HG02885 (cell line): ENCODE measurements around the gene PRRT3.
"Not testable (repeated sequence)": the region's sequence is repeated elsewhere in the genome, so short reads cannot be mapped to it uniquely, and the experiment has no call there.

Source experiments
- ATAC-seq: cut with Tn5 transposase; IDR thresholded peaks from one replicate; pipeline ENCODE4 v1.9.1; 2021; ENCODE audit warnings: mild to moderate bottlenecking; ENCODE audit not compliant: unreplicated experiment, poor library complexity

The PRRT3 gene

DNA sequence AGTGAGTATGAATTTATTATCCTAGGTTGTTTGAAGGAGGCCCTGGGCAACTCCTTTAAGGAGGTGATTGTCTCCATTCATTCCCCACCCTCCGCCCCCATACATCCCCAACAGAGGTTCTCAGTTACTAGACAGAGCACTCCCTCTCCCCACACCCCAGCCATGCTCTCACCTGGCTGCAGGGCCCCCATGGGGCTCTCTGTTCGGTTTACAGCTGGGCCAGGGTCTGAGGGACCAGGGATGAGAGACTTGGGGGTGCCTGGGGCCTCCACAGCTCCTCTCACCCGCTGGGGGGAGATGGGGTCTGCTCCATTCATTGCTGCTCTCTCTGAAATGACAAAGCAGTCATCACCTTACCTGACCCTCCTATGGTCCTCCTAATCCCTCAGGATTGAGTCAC is 3.6 kb downstream of the PRRT3 start:
- no peak for ATAC-seq

DNA sequence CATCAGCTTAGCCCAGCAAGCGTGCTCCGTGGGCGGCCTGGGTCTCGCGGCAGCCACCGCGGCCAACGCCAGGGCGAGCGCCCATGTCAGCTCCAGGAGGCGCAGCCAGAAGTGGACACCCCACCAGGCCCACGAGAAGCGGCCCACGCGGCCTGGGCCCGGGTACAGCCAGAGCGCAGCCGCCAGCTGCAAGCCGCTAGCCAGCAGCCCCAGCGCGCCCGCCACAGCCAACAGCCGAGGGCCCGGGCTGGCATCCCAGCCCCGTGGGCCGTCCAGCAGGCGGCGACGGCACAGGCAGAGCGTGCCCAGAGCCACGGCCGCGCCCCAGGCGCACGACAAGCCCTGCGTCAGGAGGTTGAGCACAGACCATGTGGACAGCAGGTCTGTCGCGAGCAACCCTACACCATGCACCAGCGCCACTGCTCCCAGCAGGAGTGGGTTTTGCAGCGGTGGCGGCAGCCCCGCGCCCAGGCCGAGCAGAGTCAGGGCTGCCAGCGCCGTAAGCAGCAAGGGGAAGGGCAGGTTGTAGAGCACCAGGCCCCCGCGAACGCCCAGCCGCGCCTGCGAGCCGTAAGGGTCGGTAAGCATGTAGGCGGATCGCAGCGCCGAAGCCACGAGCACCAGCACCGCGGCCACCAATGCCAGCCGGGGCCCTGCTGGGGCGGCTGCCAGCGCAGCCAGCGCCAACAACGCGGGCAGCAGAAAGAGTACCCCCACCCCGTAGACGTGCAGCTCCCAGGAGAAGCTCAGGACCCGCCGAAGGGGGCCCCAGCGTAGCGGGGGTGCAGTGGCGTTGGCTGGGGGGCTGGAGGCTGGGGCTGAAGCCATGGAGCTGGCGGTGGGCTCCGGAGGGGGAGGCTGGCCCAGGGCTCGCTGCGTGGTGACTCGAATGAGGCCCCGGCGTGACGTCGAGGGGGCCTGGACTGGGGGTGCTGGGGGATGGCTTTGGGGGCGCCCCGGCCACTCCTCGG is 4.9 kb downstream of the PRRT3 start:
- no peak for ATAC-seq

DNA sequence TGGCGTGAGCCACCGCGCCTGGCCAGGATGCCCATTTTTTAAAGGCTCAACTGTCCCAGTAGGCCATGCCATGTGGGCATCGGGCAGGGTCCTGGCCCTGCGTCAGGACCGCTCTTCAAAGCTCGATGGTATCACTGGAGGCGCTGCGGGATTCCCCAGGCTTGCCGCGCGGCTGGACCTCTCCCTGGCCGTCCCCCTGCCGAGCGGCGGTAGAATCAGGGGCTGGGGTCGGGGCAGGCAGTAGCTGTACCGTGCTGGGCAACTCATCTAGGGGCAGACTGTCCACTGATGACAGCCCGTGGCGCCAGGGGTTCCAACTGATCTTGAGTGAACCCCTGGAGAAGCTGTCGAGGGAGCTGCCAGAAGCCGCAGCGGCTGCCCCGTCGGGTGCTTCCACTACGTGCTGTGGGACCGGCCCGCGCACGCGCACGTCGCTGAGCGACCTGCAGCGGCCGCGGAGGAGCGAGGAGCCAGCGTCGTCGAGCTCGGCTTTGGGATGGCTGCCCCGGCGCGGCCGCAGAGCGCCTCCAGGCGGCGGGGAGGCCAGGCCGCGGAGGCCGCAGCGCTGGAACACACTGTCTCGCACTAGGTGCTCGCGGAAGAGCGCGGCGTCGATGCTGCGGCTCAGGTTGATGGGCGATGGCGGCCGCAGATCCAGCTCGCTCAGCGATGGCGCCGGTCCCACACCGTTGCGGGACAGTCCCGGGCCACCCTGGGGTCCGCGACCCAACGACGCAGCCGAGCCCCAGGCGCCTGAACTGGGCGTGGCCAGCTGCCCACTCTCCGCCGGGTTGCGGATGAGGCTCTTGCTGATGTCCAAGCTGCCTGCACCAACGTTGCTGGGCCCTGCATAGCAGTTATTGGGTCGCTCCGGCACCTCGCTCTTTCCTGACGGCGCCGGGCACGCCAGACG is 5.8 kb downstream of the PRRT3 start:
- ATAC-seq, result peak; percentile 67

DNA sequence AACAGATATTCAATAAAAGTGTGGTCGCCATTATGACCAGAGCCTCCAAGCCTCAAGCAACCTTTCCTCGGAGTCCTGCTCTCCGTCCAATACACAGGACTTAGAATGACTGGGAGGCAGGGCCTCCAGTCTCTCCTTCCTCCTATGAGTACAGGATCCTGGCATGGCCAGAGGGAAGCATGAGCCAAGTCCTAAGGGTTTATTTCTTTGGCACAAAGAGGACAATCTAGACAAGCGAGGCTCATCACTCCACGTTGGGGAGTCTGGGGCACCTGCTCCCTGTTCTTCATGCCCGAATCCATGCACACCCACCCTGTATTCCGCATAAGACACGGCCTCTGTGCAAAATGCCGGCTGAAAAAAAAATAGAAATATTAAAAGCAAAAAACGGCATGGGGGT is 6.8 kb downstream of the PRRT3 start:
- no peak for ATAC-seq

DNA sequence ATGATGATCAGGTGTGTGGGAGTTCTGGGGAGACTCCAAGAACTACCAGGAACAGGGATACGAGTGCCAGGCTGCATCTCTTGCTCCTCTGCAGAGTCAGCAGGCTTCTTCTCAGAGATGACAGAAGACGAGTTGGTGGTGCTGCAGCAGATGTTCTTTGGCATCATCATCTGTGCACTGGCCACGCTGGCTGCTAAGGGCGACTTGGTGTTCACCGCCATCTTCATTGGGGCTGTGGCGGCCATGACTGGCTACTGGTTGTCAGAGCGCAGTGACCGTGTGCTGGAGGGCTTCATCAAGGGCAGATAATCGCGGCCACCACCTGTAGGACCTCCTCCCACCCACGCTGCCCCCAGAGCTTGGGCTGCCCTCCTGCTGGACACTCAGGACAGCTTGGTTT is 7.9 kb downstream of the PRRT3 start:
- no peak for ATAC-seq

DNA sequence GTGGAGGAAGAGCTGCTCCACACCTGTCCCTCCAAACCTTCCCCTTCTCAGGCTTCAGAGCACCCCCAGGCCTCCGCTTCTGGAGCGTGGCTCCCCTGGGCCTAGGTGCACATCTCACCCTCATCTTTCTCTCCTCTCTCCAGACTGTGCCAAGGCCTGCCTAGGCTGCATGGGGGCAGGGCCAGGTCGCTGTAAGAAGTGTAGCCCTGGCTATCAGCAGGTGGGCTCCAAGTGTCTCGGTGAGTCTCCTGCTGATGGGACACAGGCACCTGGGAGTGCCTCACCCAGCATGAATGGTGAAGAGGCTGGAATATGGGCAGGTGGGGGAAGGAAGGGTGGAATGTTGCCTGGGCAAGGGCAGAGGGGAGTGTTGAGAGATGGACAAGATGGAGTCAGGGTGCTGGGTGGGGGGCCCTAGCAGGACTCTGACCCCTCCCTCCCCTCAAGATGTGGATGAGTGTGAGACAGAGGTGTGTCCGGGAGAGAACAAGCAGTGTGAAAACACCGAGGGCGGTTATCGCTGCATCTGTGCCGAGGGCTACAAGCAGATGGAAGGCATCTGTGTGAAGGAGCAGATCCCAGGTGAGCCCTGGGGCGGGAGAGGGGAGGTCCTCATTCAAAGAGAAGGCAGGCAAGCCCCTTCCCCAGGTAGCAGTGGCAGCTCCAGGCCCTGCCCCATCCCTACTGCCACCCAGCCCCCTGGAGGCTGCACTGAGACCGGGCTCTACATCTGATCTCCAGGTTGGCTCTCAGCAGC is 9.1 kb downstream of the PRRT3 start:
- ATAC-seq, result no peak

DNA sequence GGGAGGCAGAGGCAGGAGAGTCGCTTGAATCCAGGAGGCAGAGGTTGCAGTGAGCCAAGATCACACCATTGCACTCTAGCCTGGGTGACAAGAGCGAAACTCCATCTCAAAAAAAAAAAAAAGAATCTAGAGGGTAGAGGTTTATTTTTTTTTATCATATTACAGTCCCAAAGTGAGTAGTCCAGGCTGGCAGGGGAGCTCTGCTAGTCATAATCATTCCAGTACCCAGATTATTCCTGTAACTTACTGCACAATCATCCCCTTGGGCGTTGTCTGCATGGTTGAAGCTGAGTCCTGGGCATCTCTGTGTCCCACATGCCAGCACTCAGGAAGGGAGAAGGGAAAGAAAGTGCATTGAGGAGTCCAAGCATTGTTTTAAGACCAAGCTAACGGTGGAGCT is 10.0 kb downstream of the PRRT3 start:
- no peak for ATAC-seq

DNA sequence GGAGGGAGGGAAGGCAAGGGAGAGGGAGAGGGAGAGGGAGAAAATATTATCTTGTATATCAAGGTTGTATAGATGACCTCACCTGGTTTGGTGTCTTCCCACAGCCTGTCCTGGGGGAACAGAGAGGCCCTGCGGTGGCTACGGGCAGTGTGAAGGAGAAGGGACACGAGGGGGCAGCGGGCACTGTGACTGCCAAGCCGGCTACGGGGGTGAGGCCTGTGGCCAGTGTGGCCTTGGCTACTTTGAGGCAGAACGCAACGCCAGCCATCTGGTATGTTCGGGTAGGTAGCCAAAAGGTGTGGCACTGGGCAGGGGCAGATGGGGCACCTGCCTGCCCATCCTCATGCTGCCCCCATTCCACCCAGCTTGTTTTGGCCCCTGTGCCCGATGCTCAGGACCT is 11.5 kb downstream of the PRRT3 start:
- no peak for ATAC-seq

DNA sequence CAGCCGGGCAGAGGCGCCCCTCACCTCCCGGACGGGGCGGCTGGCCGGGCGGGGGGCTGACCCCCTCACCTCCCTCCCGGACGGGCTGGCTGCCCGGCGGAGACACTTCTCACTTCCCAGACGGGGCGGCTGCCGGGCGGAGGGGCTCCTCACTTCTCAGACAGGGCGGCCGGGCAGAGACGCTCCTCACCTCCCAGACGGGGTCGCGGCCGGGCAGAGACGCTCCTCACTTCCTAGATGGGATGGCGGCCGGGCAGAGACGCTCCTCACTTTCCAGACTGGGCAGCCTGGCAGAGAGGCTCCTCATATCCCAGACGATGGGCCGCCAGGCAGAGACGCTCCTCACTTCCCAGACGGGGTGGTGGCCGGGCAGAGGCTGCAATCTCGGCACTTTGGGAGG is 12.3 kb downstream of the PRRT3 start:
- ATAC-seq, result not testable (repeated sequence)

DNA sequence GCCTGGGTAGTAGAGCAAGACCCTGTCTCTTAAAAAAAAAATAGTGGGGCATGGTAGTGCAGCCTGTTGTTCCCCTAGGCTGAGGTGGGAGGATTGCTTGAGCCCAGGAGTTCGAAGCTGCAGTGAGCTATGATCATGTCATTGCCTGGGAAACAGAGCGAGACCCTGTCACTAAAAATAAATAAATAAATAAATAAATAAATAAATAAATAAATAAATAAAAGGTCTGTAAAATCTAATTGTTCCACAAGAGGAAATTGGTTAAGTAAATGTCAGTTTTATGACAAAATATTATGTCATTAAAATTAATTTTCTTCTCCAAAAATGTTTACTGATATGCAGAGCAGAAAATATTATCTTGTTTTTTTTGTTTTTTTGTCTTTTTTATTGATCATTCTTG is 13.2 kb downstream of the PRRT3 start:
- no peak for ATAC-seq

DNA sequence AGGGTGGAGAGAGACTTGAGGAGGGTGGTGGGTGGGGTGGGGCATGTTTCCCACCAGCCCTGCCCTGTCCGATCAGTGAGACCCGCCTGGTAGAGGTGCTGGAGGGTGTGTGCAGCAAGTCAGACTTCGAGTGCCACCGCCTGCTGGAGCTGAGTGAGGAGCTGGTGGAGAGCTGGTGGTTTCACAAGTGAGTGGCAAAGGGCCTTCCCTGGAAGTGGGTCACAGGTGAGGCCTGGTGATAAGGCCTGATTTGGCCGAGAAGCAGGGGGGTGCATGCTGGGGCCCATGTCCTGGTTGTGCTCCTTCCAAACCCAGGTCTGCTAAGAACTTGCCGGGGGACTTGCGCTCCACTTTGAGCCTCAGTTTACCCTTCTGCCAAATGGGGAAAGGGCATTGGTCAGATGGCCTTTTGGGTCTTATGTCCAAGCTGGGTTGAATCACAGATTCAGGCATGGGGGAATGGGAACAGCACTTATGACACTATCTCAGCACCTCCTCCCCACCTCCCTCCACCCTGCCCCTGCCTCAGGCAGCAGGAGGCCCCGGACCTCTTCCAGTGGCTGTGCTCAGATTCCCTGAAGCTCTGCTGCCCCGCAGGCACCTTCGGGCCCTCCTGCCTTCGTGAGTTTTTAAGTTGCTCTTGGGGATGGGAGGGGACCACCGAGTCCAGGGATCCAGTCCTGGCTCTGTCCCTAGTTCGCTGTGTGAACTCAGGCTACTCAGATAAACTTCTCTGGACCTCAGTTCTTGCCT is 14.5 kb downstream of the PRRT3 start:
- no peak for ATAC-seq

DNA sequence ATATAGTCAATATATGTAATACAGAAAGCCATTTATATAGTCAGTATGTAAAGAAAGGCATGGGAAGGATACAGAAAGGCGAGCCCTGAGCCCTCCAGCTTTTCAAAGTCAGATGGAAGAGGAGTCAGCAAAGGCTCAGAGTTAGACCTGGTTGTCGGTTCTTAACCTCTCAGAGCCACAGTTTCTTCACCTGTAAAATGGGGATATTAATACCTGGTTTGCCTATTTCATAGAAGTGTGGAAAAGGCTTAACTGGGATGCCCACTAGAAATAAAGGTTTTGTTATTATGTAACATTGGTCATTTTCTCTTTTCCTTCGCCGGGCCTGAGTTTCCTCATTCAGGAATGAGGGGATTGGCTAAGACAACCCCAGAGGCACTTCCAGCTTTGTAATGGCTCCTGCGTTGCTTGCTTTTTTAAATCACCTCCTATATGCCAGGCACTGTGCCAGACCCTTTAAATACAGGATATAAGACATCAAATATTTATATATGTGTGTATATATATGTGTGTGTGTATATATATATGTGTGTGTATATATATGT is 16.2 kb downstream of the PRRT3 start:
- no peak for ATAC-seq

DNA sequence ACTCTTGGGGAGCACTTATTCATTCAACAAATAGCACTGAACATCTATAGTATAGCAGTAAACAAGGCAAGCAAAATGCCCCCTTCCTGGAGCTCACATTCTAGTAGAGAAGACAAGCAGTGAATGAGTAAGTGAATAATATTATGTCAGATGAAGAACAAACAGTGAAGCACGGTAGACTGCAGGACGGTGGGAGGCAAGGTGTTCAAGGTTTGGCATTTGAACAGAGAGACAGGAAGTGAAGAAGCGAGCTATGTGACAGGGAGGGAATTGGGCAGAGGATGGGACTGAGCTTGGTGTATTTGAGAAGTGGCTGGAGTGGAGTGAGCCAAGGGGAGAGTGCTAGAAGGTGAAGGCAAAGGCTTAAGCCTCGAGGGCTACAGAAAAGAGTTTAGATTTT is 17.2 kb downstream of the PRRT3 start:
- no peak for ATAC-seq

DNA sequence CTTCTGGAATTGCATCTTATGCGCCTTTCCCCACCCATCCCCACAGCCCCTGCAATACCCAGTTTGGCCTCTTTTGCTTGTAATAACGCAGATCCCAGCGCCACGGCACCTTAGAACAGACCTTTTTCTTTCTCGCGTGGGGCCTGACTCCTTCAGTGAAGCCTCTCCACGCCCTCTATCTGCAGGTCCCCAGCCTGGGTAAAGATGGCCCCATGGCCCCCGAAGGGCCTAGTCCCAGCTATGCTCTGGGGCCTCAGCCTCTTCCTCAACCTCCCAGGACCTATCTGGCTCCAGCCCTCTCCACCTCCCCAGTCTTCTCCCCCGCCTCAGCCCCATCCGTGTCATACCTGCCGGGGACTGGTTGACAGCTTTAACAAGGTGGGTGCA is 18.0 kb downstream of the PRRT3 start:
- ATAC-seq, result no peak

DNA sequence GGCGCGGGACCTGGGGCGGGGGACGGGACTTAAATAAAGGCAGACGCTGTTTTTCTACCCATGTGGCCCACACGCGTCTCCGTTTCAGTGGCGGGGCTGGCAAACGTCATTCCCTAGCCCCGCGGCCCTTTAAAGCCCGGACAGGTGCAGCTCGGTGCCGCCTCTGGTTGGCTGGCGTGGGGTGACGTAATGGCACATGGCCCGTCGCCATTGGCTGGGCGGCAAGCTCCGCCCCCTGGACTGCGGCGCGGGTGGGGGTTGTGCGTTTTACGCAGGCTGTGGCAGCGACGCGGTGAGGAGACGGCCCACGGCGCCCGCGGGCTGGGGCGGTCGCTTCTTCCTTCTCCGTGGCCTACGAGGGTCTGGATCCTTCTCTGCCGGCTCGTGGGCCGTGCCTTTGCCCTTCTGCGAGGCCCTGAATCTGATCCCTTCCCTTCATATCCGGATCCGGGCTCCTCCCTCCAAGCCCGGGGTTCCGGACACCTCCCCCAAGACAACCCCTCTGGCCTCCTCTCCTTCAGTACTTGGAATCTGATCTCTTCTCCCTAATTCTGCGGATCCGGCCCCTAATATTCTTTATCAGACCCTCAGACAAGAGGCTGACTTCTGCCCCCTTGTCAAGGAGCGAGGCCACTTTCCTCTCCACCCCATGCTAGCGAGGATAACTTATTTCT is 18.5 kb downstream of the PRRT3 start, which contains the start of gene CRELD1:
Gene CRELD1 (plus strand): TSS at position 274 of the 674 bp plus-strand sequence. CDS start 605 bp downstream, outside the sequence.
- peak; percentile 87 for ATAC-seq

DNA sequence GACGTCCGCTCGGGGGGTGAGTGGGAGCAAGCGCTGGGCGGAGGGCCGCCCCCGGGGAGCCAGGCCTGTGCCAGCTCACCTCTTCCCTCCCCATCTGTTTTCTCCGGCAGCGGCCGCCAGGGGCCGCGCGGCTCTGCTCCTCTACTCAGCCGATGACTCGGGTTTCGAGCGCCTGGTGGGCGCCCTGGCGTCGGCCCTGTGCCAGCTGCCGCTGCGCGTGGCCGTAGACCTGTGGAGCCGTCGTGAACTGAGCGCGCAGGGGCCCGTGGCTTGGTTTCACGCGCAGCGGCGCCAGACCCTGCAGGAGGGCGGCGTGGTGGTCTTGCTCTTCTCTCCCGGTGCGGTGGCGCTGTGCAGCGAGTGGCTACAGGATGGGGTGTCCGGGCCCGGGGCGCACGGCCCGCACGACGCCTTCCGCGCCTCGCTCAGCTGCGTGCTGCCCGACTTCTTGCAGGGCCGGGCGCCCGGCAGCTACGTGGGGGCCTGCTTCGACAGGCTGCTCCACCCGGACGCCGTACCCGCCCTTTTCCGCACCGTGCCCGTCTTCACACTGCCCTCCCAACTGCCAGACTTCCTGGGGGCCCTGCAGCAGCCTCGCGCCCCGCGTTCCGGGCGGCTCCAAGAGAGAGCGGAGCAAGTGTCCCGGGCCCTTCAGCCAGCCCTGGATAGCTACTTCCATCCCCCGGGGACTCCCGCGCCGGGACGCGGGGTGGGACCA is 19.2 kb downstream of the PRRT3 start:
- peak; percentile 66 for ATAC-seq

DNA sequence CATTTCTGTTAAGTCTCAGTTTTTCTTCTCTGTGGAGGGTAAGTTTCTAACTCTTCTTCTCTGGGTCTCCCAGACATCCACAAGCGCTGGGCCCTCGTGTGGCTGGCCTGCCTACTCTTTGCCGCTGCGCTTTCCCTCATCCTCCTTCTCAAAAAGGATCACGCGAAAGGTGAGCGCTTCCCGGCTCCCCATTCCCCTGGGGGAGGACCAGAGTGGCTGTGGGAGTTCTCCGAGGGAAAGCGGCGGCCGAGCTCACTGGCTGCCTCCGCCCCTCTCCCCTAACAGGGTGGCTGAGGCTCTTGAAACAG is 19.7 kb downstream of the PRRT3 start:
- no peak for ATAC-seq

DNA sequence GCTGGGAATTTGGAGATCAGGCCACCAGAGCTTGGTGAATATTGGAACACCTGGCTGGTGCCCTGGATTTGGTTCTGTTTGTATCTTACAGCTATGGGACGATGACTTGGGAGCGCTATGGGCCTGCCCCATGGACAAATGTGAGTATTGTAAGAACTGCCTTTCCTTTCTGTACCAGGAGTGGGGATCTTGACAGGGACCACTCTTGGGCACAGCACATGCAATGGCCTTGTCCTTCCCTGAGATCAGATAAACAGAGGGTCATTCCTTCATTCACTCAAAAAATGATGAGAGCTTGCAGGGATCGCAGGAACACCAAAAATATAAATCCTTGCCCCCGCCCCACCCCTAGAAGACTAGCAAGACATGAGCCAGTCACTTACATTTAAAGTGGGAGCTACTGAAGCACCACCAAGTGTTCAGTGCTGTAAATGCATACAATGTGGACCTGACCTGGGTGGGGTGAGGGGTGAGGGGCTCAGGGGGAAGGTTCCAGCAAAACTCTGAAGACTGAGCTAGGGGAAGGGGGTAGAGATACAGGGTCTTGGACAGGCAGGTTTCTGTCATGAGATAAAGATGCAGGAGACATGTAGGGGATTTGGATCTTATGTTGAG is 21.3 kb downstream of the PRRT3 start:
- no peak for ATAC-seq
